Colonic mucosa (tissue), 4 donors: ENCODE data around the gene MTCL1. TPM values are rescaled to one million over a fixed set of nuclear protein-coding genes. Genes with fewer than 3 reads are reported as not detected.
A peak's percentile ranks its signal among the peaks of the same experiment; 100 is the strongest.

Source experiments
- DNase-seq: peaks from one replicate; pipeline ENCODE4 v3.0.0-alpha.2; 2020
- H3K27ac ChIP-seq: fragments of 200-600 bp; one replicate; pipeline ENCODE4 v1.8.0; 2021
- H3K27me3 ChIP-seq: fragments of 200-600 bp; one replicate; pipeline ENCODE4 v1.8.0; 2021
- H3K36me3 ChIP-seq: fragments of 200-600 bp; one replicate; pipeline ENCODE4 v1.8.0; 2021
- H3K4me1 ChIP-seq: fragments of 200-600 bp; one replicate; pipeline ENCODE4 v1.8.0; 2021; ENCODE audit warnings: mild to moderate bottlenecking
- H3K4me3 ChIP-seq: fragments of 200-600 bp; one replicate; pipeline ENCODE4 v1.8.0; 2021
- H3K9ac ChIP-seq, 2 donors: one replicate each; pipeline ENCODE4 v1.7.0; 2013; ENCODE audit warnings: control low read depth in 2 of 2, low read depth in 2 of 2, low read length in 2 of 2
- H3K9me3 ChIP-seq: fragments of 200-600 bp; one replicate; pipeline ENCODE4 v1.8.0; 2021
- intact Hi-C: fragments of 100-400 bp; cut with DNase I; formaldehyde crosslinking; loops from one replicate; pipeline ENCODE4 v1.14.1; 2022
- total RNA-seq, 2 donors: library from RNA; stranded (reverse); fragmentation: NEBNext Ultra II Directional in 1 of 2; extraction: Animal tissue kit (Norgen Biotek cat#: 25700) in 1 of 2; gene quantifications; one replicate each; pipeline ENCODE4 v1.2.1, GENCODE V29; 2021
- TF ChIP-seq, protein P1 (sequence below): fragments of 200-600 bp; IDR thresholded peaks from one replicate; pipeline ENCODE4 v1.8.0; 2022; ENCODE audit warnings: antibody characterized with exemption, mild to moderate bottlenecking
- donor health status: healthy.
- donor health status: DM: no; HTN: no; CAD: no.
- donor health status: DM: no; HTN: no; CAD: no.

Gene MTCL1
- total RNA-seq, 2 donors from 2014 or later: 2.3 to 20.8 TPM

DNA sequence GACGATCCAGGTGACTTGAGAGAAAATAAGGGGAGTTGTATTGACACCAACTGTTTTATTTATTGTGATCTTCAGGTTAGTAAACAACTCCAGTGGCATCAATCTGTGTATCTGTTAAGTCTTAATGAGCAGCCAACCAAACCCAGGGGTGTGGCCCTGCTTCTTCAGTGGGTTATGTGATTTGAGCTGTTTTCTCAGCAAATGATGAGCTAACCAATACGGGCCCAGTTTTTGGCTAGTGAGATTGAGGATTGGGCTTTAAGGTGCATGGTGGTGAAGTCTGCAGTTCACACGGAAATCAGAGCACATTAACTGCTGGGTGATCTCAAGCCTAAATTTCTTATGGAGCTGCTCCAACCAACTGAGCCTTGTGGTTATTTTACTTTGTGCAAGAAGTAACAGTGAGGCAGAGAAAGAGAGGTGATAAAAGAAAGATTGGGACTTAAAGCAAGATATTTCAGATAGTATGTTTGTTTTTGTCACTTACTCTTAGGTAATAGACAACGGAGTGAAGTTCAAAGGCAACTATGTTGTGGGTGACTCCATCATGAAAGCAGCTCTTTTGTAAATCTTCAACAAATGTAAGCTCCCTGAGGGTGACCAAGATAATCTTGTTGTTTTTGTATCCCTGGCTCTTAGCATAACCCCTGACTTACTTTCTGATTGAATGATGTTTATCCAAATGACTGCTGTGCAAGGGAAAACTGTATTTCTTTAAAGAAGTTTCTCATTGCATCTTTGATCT is 2.4 kb downstream of the MTCL1 start:
- H3K4me3 ChIP-seq: peak overlapping the region; percentile 54
- intact Hi-C loops: loop anchor here (5.0 kb wide), 1 partner anchor 90 kb away; no protein-coding TSS in a partner anchor
- H3K9me3 ChIP-seq: no peaks in the 10 kb centered on the region
- peaks cover 9% of the 10 kb centered on the region for H3K4me1 ChIP-seq
- DNase-seq: no peak
- TF ChIP-seq, protein P1, sequence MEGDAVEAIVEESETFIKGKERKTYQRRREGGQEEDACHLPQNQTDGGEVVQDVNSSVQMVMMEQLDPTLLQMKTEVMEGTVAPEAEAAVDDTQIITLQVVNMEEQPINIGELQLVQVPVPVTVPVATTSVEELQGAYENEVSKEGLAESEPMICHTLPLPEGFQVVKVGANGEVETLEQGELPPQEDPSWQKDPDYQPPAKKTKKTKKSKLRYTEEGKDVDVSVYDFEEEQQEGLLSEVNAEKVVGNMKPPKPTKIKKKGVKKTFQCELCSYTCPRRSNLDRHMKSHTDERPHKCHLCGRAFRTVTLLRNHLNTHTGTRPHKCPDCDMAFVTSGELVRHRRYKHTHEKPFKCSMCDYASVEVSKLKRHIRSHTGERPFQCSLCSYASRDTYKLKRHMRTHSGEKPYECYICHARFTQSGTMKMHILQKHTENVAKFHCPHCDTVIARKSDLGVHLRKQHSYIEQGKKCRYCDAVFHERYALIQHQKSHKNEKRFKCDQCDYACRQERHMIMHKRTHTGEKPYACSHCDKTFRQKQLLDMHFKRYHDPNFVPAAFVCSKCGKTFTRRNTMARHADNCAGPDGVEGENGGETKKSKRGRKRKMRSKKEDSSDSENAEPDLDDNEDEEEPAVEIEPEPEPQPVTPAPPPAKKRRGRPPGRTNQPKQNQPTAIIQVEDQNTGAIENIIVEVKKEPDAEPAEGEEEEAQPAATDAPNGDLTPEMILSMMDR: no peak
- peak overlapping the region; percentile 1 for H3K27ac ChIP-seq
- no peaks in the 10 kb centered on the region for H3K36me3 ChIP-seq
- peak overlapping the region in 1 of 2 donors; percentile 55 for H3K9ac ChIP-seq
- peaks cover 9% of the 10 kb centered on the region for H3K27me3 ChIP-seq

DNA sequence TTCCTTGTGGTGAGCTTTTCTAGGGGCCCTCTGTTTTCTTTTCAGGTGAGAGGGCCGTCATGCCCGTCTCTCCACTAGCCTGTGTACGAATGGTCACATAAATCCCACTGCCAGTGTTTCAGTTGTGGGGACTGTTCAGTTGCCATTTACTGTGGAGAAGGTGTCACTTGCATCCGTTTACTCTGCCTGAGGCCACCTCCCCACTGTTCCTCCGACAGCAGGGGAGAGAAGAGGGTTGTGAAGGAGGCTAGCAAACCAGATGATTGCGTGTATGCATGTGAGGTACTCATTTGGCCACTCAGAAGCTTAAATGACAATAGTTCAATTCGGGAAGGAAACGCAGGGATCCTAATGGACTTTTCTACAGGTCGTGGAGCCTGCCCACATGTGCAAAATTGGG is 3.3 kb downstream of the MTCL1 start:
- Histone ChIP-seq H3K9me3 (no peaks in the 10 kb centered on the region), H3K4me3 (no peak overlapping the region), H3K27me3 (peaks cover 9% of the 10 kb centered on the region), H3K36me3 (no peaks in the 10 kb centered on the region), H3K9ac (no peak overlapping the region), H3K4me1 (peaks cover 9% of the 10 kb centered on the region), H3K27ac (no peak overlapping the region)
- DNase-seq: no peak
- intact Hi-C loops: loop anchor here (5.0 kb wide), 1 partner anchor 89 kb away; no protein-coding TSS in a partner anchor
- TF ChIP-seq, protein P1: no peak

DNA sequence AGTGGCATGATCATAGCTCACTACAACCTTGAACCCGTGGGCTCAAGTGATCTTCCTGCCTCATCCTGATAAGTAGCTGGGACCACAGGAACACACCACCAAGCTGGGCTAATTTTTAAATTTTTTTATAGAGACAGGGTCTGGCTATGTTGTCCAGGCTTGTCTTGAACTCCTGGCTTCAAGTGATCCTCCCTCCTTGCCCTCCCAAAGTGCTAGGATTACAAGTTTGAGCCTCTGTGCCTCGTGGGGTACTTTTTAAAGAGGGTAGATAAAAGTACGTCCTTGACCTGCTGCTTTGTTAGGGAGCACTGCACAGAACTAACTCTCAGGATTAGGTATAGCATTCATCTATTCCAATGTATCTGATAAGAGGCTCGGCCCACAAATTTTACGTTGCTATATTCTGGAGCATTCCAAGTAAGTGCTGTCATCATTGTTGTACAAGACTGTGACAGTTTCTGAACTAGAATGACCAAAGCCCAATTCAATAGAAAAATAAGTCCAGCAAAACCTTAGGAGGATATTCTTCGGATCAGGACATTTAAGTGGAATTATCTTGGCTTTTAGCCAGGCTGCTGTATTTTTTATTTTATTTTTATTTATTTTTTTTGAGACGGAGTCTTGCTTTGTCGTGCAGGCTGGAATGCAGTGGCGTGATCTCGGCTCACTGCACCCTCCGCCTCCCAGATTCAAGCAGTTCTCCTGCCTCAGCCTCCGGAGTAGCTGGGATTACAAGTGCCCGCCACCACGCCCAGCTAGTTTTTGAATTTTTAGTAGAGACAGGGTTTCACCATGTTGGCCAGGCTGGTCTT is 4.1 kb downstream of the MTCL1 start:
- H3K9me3 ChIP-seq: no peaks in the 10 kb centered on the region
- H3K4me3 ChIP-seq: no peak overlapping the region
- DNase-seq: no peak
- H3K4me1 ChIP-seq: peaks cover 9% of the 10 kb centered on the region
- H3K27me3 ChIP-seq: peaks cover 9% of the 10 kb centered on the region
- H3K36me3 ChIP-seq: no peaks in the 10 kb centered on the region
- no peak overlapping the region for H3K9ac ChIP-seq
- intact Hi-C loops: loop anchor here (5.0 kb wide), 1 partner anchor 88 kb away; no protein-coding TSS in a partner anchor
- TF ChIP-seq, protein P1: no peak
- H3K27ac ChIP-seq: no peak overlapping the region

DNA sequence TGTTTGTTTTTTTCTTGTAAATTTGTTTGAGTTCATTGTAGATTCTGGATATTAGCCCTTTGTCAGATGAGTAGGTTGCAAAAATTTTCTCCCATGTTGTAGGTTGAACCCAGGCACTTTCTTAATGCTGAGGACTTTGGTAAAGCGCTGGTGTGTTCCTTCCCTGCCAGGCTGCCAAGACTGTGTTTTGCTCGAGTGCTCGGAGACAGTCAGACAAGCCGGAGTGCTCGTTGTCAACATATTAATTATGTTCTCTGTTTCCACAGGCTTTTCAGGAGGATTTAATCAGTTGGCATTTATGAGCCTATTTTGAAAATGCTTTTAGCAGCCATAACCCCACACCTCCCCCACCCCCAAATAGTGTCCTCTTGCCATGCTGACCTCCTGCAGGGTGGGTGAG is 6.4 kb downstream of the MTCL1 start:
- peaks cover 5% of the 10 kb centered on the region for H3K27me3 ChIP-seq
- no peak overlapping the region for H3K9ac ChIP-seq
- intact Hi-C loops: no loop called here
- no peaks in the 10 kb centered on the region for H3K9me3 ChIP-seq
- DNase-seq: no peak
- H3K4me1 ChIP-seq: peaks cover 6% of the 10 kb centered on the region
- H3K36me3 ChIP-seq: no peaks in the 10 kb centered on the region
- no peak overlapping the region for H3K4me3 ChIP-seq
- no peak overlapping the region for H3K27ac ChIP-seq
- TF ChIP-seq, protein P1: no peak

DNA sequence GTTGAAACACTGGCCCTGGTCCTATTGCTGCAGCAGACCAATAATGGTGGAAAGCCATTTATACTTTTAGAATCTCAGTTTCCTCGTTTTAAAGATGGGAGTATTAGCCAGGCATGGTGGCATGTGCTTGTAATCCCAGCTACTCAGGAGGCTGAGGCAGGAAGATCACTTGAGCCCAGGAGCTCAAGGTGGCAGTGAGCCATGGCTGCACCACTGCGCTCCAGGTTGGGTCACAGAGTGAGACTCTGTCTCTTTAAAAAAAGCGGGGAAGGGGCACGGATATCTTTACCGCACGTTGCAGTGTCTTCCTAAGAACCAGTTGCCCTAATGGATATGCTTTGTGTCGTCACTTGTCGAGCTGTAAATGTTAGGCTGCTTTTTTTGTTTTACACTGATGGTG is 8.3 kb downstream of the MTCL1 start:
- H3K27ac ChIP-seq: no peak overlapping the region
- H3K27me3 ChIP-seq: no peaks in the 10 kb centered on the region
- TF ChIP-seq, protein P1: no peak
- H3K9ac ChIP-seq: no peak overlapping the region
- intact Hi-C loops: no loop called here
- H3K4me1 ChIP-seq: no peaks in the 10 kb centered on the region
- no peaks in the 10 kb centered on the region for H3K36me3 ChIP-seq
- DNase-seq: no peak
- no peak overlapping the region for H3K4me3 ChIP-seq
- H3K9me3 ChIP-seq: no peaks in the 10 kb centered on the region
